ENCODE results near the gene PTPN6.
A peak's percentile ranks its signal among the peaks of the same experiment; 100 is the strongest.

Gene PTPN6

GRCh38 chr12:6932766-6933165, 18.4 kb upstream of the PTPN6 start:
- no peaks in the 10 kb centered on the region for H3K9me3 Mint-ChIP-seq (ENCODE audit: low read depth)
- peaks cover 70% of the 10 kb centered on the region for H3K4me1 Mint-ChIP-seq (ENCODE audit: low read depth)
- H3K27ac Mint-ChIP-seq = peak overlapping the region; percentile 84
- no peaks in the 10 kb centered on the region for H3K27me3 Mint-ChIP-seq
- H3K36me3 Mint-ChIP-seq = peaks cover 4% of the 10 kb centered on the region
- H3K4me3 Mint-ChIP-seq = no peak overlapping the region

GRCh38 chr12:6934110-6934509, 17.0 kb upstream of the PTPN6 start:
- H3K4me1 Mint-ChIP-seq (ENCODE audit: low read depth) = peaks cover 67% of the 10 kb centered on the region
- H3K27me3 Mint-ChIP-seq = no peaks in the 10 kb centered on the region
- peaks cover 5% of the 10 kb centered on the region for H3K36me3 Mint-ChIP-seq
- H3K27ac Mint-ChIP-seq = peak overlapping the region; percentile 87
- H3K9me3 Mint-ChIP-seq (ENCODE audit: low read depth) = no peaks in the 10 kb centered on the region
- H3K4me3 Mint-ChIP-seq = no peak overlapping the region

GRCh38 chr12:6935371-6936193, 15.6 kb upstream of the PTPN6 start:
- H3K27ac Mint-ChIP-seq = peak overlapping the region; percentile 96
- peaks cover 8% of the 10 kb centered on the region for H3K36me3 Mint-ChIP-seq
- H3K27me3 Mint-ChIP-seq = no peaks in the 10 kb centered on the region
- peak overlapping the region; percentile 90 for H3K4me3 Mint-ChIP-seq
- H3K4me1 Mint-ChIP-seq (ENCODE audit: low read depth) = peaks cover 61% of the 10 kb centered on the region
- no peaks in the 10 kb centered on the region for H3K9me3 Mint-ChIP-seq (ENCODE audit: low read depth)

- peak overlapping the region; percentile 90 for H3K4me3 Mint-ChIP-seq
- H3K27me3 Mint-ChIP-seq = no peaks in the 10 kb centered on the region
- peak overlapping the region; percentile 96 for H3K27ac Mint-ChIP-seq
- peaks cover 57% of the 10 kb centered on the region for H3K4me1 Mint-ChIP-seq (ENCODE audit: low read depth)
- H3K36me3 Mint-ChIP-seq = peaks cover 8% of the 10 kb centered on the region
- no peaks in the 10 kb centered on the region for H3K9me3 Mint-ChIP-seq (ENCODE audit: low read depth)
Observed at GRCh38 chr12:6936194-6936635, 14.9 kb upstream of the PTPN6 start.

GRCh38 chr12:6936636-6937480, 14.3 kb upstream of the PTPN6 start:
- H3K9me3 Mint-ChIP-seq (ENCODE audit: low read depth) = no peaks in the 10 kb centered on the region
- H3K27me3 Mint-ChIP-seq = no peaks in the 10 kb centered on the region
- H3K4me1 Mint-ChIP-seq (ENCODE audit: low read depth) = peaks cover 57% of the 10 kb centered on the region
- H3K36me3 Mint-ChIP-seq = peaks cover 8% of the 10 kb centered on the region
- peak overlapping the region; percentile 96 for H3K27ac Mint-ChIP-seq
- H3K4me3 Mint-ChIP-seq = peak overlapping the region; percentile 90

GRCh38 chr12:6937481-6938352, 13.4 kb upstream of the PTPN6 start:
- Mint-ChIP-seq H3K27ac (peak overlapping the region; percentile 91), H3K27me3 (no peaks in the 10 kb centered on the region), H3K9me3 (ENCODE audit: low read depth) (no peaks in the 10 kb centered on the region), H3K4me1 (ENCODE audit: low read depth) (peaks cover 52% of the 10 kb centered on the region), H3K4me3 (peak overlapping the region; percentile 90), H3K36me3 (peaks cover 8% of the 10 kb centered on the region)

- peaks cover 55% of the 10 kb centered on the region for H3K4me1 Mint-ChIP-seq (ENCODE audit: low read depth)
- no peaks in the 10 kb centered on the region for H3K9me3 Mint-ChIP-seq (ENCODE audit: low read depth)
- H3K4me3 Mint-ChIP-seq = peak overlapping the region; percentile 90
- no peaks in the 10 kb centered on the region for H3K27me3 Mint-ChIP-seq
- peaks cover 8% of the 10 kb centered on the region for H3K36me3 Mint-ChIP-seq
- peak overlapping the region; percentile 91 for H3K27ac Mint-ChIP-seq
Observed at GRCh38 chr12:6938353-6939190, 12.6 kb upstream of the PTPN6 start.

GRCh38 chr12:6939191-6939540, 12.0 kb upstream of the PTPN6 start:
- H3K27me3 Mint-ChIP-seq = no peaks in the 10 kb centered on the region
- peaks cover 49% of the 10 kb centered on the region for H3K4me1 Mint-ChIP-seq (ENCODE audit: low read depth)
- peak overlapping the region; percentile 60 for H3K4me3 Mint-ChIP-seq
- peak overlapping the region; percentile 86 for H3K27ac Mint-ChIP-seq
- no peaks in the 10 kb centered on the region for H3K9me3 Mint-ChIP-seq (ENCODE audit: low read depth)
- peaks cover 7% of the 10 kb centered on the region for H3K36me3 Mint-ChIP-seq

- H3K27ac Mint-ChIP-seq = no peak overlapping the region
- H3K4me3 Mint-ChIP-seq = no peak overlapping the region
- peaks cover 52% of the 10 kb centered on the region for H3K4me1 Mint-ChIP-seq (ENCODE audit: low read depth)
- no peaks in the 10 kb centered on the region for H3K27me3 Mint-ChIP-seq
- no peaks in the 10 kb centered on the region for H3K9me3 Mint-ChIP-seq (ENCODE audit: low read depth)
- H3K36me3 Mint-ChIP-seq = peaks cover 7% of the 10 kb centered on the region
Observed at GRCh38 chr12:6941267-6941666, 9.9 kb upstream of the PTPN6 start.

GRCh38 chr12:6941782-6942181, 9.4 kb upstream of the PTPN6 start:
- no peak overlapping the region for H3K27ac Mint-ChIP-seq
- H3K9me3 Mint-ChIP-seq (ENCODE audit: low read depth) = no peaks in the 10 kb centered on the region
- H3K27me3 Mint-ChIP-seq = no peaks in the 10 kb centered on the region
- H3K4me1 Mint-ChIP-seq (ENCODE audit: low read depth) = peaks cover 49% of the 10 kb centered on the region
- peaks cover 4% of the 10 kb centered on the region for H3K36me3 Mint-ChIP-seq
- H3K4me3 Mint-ChIP-seq = no peak overlapping the region

- Mint-ChIP-seq H3K27ac (peak overlapping the region; percentile 96), H3K36me3 (peaks cover 4% of the 10 kb centered on the region)
Observed at GRCh38 chr12:6942331-6942665, 8.9 kb upstream of the PTPN6 start.

GRCh38 chr12:6943389-6943721, 7.8 kb upstream of the PTPN6 start:
- H3K9me3 Mint-ChIP-seq (ENCODE audit: low read depth) = no peaks in the 10 kb centered on the region
- H3K4me3 Mint-ChIP-seq = peak overlapping the region; percentile 97
- H3K27ac Mint-ChIP-seq = peak overlapping the region; percentile 96
- H3K27me3 Mint-ChIP-seq = no peaks in the 10 kb centered on the region
- peaks cover 4% of the 10 kb centered on the region for H3K36me3 Mint-ChIP-seq
- peaks cover 60% of the 10 kb centered on the region for H3K4me1 Mint-ChIP-seq (ENCODE audit: low read depth)

More at GRCh38 chr12:6942331-6942665, 8.9 kb upstream of the PTPN6 start:
- peaks cover 52% of the 10 kb centered on the region for H3K4me1 Mint-ChIP-seq (ENCODE audit: low read depth)
- no peaks in the 10 kb centered on the region for H3K9me3 Mint-ChIP-seq (ENCODE audit: low read depth)
- H3K27me3 Mint-ChIP-seq = no peaks in the 10 kb centered on the region
- peak overlapping the region; percentile 21 for H3K4me3 Mint-ChIP-seq

- Mint-ChIP-seq H3K36me3 (peaks cover 4% of the 10 kb centered on the region), H3K27me3 (no peaks in the 10 kb centered on the region), H3K9me3 (ENCODE audit: low read depth) (no peaks in the 10 kb centered on the region), H3K4me3 (peak within 1 kb of the TSS; percentile 97), H3K4me1 (ENCODE audit: low read depth) (peaks cover 65% of the 10 kb centered on the region), H3K27ac (peak within 1 kb of the TSS; percentile 96)
Observed at GRCh38 chr12:6943722-6944380, 7.3 kb upstream of the PTPN6 start, which contains the start of the genes C12orf57 and RNU7-1. TSS of gene C12orf57 (plus strand) at chr12:6944022. CDS start at chr12:6944122, 100 bp downstream. TSS of gene RNU7-1 (plus strand) at chr12:6943816.

Measured in activated naive CD8-positive, alpha-beta T cell (primary cell).